ENCODE measurements around the gene ROPN1L.

The ROPN1L gene

DNA sequence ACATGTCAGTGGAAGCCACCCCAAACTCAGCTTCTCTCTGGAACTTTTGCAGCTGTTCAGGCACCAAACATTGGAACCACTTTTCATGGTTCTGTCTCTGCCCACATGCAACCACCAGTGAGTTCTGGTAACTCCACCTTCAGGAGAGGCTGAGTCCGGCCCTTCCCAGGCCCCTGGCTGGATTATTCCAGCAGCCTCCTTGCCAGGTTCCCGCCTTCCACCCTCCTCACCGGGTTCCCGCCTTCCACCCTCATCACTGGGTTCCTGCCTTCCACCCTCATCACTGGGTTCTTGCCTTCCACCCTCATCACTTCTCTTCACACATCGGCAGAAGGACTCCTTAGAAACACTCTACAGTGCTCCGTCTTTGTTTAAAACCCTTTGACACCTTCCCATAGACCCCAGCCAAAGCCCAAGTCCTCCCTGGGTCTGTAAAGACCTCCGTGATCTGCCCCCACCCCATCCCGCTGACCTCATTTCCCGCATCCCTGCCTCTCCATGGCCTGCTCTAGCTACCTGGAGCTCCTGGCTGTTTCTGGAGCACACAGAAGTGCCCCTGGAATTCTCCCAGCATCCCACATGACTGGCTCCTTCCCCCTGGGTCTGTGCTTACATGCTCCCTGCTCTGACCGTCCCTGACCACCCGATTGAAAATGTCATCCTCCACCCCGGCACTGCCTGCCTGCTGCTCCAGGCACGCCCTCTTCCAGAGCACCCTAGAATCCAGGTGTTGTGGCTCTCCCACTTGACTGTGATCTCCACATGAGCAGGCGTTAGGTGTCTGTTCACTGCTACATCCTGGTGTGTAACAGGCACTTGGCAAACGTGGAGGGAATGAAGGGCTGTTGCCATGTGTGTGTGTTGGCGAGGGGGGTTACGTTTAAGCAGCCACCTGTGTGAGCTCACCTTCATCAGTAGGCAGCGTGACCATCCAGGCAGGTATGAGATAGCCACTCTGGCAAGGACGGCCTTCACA lies 17.7 kb downstream of the ROPN1L start:
- no peak for DNase-seq

- DNase-seq: no peak
These were observed 18.7 kb downstream of the ROPN1L start for GRCh38 chr5:10460252-10460906.

- DNase-seq: no peak
These were observed 19.4 kb downstream of the ROPN1L start for GRCh38 chr5:10461041-10461440.

DNA sequence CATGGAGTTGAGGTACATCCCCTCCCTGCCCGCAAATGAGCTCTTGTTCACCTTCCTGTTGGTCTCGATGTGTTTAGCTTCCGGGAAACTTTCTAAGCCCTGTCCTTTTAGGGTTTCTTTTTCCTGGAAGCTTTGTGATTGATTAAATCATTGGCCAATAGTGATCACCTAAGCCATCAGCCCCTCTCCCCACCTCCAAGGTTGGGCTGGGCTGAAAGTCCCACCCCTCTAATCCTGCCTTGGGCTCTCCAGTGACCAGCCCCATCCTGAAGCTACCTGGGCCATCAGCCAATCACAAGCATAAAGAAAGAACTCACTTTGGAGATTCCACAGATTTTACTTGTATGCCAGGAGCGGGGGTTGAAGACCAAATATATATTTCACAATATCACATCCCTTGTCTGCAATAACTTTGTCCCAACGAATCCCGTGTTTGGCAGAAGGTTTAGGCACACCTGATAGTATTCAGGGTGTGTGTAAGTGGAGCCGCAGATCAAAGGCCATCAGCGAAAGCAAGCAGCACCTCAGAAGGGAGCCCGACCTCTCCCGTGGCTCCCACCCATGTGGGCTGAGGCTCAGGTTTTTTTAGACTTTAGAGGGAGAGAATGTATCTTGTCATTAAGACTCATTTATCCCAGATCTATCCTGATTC lies 20.4 kb downstream of the ROPN1L start:
- no peak for DNase-seq

DNA sequence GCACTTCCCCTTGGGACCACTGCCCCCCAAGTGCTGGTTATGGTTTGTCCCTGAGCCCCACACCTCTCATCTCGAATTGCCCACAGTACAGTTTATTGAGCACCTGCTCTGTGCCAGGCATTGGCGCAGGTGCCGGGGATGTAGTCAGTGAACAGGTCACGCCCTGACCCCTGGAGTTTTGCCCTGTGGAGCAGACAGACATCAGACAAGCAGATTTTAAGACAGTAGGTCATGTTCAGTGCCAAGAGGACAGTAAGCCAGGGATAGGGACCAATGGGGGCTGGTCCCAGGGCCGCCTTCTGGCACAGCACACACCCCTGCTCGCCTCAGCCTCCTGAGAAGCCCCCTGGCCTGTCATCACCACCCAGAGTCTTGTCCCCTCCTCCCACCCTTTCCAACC lies 21.9 kb downstream of the ROPN1L start:
- no peak for DNase-seq

DNA sequence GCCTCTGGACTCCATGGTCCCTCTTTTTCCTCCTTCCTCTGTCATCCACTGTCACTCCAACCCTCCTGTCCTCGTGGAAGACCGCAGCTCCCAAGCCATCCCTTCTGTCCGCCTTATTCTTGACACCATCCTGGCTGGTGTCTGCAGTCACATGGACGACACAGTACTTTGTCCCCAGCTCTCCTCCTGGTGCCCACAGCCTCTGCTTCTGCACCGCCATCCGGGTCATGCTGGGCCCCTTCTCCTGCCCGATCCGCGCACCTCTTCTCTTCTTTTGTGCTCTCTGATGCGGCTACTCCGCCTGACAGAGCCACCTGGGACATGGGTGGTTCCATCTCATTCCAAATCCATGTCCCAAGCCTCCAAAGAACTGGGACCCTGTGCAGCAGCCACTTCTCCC lies 22.5 kb downstream of the ROPN1L start:
- DNase-seq: no peak

DNA sequence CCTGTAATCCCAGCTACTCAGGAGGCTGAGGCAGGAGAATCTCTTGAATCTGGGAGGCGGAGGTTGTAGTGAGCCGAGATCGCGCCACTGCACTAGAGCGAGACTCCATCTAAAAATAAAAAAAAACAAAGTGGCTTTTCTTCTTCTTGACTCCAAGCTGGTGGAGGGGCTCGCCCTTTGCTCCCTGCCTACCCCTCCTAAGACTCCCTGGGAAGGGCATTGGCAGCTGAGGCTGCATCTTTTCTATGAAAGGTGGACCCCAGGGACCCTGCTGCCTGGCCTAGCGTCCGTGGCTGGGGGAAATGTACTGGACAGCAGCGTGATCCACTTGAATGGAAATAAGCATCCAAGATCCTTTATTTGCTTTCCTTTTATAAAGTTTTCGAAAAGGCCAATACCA lies 24.0 kb downstream of the ROPN1L start:
- DNase-seq: no peak

DNA sequence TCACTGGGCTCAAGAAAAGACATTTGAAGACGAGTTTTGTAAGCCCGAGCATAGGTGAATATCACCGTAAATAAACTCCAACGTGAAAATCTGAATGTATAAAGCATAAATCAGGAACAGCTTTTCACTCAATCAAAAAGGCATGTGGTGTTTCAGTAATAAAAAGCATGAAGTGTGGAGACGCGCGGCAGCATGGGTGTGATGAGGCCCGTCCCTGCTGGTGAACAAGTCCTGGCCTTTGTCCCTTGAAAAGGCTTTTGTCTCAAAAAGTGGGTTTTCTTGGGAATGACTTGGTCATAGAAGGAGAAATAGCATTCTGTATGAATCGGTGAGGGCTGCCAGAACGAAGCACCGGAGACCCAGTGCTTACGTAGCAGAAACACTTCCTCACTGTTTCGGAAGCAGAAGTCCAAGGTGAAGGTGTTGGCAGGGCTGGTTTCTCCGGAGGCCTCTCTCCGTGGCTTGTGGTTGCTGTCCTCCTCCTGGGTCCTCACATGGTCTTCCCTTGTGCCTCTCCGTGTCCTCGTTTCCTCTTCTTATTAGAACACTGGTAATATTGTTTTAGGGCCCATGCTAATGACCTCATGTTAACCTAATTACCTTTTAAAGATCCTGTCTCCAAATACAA lies 24.9 kb downstream of the ROPN1L start:
- no peak for DNase-seq

DNA sequence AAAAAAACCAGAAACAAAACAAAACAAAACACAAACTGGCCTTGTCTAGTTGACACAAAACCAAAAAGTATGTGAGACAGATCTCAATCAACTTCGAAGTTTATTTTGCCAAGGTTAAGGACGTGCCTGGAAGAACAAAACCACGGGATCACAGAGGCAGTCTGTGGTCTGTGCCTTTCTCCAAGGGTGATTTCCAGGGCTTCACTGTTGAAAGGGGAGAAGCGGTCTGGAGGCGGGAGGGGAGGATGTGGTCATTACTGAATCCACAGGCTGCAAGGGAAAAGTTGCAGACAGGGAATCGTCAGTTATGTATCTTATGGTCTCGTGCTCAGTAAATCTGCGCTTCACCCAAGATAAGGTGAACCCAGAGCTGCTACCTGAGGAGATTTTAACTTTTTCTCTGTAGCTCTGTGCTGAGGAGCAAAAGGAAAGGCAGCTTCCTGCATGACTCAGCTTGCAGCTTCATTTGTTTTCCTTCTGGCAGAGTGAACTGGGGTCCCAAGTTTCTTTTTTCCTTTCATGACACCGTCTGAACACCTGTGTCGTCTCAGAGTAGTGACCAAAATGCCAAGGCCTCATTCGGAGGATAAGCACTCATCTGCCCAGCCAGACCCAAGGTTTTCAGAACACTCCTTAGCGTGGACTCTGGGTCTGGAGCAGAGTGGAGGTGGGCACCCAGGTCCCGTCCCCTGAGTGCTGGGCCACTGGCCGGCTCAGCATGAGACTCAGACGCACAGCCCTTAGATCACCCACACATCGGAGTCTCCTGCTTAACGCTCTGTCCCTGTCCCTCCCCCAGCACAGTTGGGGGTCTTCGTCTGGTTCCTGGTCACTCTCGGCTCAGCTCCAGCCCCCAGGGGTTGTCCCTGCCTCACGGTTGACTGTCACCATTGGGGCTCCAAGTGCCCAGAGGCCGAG lies 25.9 kb downstream of the ROPN1L start:
- DNase-seq: no peak

GRCh38 chr5:10468256-10468655 lies 26.6 kb downstream of the ROPN1L start:
- no peak for DNase-seq

DNA sequence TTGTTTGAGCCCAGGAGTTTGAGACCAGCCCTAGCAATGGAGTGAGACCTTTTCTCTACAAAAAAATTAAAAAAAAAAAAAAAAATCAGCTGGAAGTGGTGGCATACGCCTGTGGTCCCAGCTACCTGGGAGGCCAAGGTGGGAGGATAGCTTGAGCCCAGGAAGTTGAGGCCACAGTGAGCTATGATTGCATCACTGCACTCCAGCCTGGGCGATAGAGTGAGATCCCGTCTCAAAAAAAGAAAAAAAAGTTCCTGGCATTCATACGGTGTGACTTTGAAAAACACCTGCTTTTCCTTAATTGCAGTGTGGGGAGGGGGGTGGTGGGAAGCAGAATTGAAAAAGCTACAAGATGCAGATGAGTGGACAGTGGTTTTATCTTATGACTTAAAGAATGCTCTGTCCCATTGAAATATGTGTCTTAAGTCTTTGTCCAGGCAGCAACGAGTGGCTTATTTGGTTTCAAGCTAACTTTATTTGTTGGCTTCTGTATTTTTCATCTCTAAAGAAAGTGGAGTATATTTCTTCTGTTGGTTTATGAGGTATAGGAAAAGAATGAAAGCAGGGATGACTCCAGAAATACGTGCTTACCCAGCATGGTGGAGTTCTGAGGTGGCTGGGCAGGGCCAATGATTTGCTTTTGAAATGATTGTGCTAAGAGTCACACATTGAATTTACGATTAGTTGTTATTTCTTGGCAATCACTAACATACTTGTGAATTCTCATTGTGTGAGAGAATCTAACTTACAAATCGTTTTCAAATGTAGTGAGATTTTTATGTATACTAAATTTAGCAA lies 27.8 kb downstream of the ROPN1L start:
- DNase-seq: no peak

GRCh38 chr5:10470669-10471068 lies 29.0 kb downstream of the ROPN1L start:
- DNase-seq: no peak

GRCh38 chr5:10471677-10472076 lies 30.0 kb downstream of the ROPN1L start:
- no peak for DNase-seq

GRCh38 chr5:10474521-10475075 lies 32.9 kb downstream of the ROPN1L start:
- no peak for DNase-seq

- DNase-seq: no peak
These were observed 34.4 kb downstream of the ROPN1L start for GRCh38 chr5:10475931-10476676.

- no peak for DNase-seq
These were observed 35.2 kb downstream of the ROPN1L start for GRCh38 chr5:10476878-10477277.

GRCh38 chr5:10477943-10478342 lies 36.3 kb downstream of the ROPN1L start:
- no peak for DNase-seq

- no peak for DNase-seq
These were observed 36.8 kb downstream of the ROPN1L start for GRCh38 chr5:10478436-10478835.

DNA sequence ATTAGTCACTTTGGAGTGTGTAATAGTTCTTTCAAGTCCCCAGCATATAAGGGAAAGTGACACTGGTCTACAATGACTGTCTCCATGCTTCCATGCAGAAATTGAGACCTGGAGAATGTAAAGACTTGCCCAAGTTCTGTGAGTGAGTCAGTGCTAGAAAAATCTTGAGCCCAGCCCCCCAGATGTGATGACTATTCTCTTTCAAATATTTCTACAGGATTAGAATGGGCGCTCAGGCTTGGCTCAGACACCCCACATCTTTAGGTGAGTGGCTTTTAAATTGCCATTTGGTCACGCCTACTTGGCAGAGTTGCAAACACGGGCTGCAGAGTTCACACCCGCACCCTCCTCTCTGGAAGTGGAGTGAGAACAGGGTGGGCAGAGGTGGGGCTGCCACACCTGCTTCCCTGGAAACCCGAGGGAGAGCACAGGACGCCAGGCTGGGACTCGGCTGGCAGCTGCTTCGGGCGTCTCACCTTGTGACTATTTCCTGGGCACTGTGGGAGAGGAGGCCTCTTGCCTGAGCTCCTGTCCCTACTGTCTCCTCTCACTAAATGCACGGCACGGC lies 37.6 kb downstream of the ROPN1L start:
- peak; percentile 8 for DNase-seq
